ENCODE results near the gene HLA-DQB1. TPM values are rescaled to one million over a fixed set of nuclear protein-coding genes. Genes with fewer than 3 reads are reported as not detected.

Gene HLA-DQB1
- total RNA-seq, 1 donor, result under 0.01 TPM

DNA sequence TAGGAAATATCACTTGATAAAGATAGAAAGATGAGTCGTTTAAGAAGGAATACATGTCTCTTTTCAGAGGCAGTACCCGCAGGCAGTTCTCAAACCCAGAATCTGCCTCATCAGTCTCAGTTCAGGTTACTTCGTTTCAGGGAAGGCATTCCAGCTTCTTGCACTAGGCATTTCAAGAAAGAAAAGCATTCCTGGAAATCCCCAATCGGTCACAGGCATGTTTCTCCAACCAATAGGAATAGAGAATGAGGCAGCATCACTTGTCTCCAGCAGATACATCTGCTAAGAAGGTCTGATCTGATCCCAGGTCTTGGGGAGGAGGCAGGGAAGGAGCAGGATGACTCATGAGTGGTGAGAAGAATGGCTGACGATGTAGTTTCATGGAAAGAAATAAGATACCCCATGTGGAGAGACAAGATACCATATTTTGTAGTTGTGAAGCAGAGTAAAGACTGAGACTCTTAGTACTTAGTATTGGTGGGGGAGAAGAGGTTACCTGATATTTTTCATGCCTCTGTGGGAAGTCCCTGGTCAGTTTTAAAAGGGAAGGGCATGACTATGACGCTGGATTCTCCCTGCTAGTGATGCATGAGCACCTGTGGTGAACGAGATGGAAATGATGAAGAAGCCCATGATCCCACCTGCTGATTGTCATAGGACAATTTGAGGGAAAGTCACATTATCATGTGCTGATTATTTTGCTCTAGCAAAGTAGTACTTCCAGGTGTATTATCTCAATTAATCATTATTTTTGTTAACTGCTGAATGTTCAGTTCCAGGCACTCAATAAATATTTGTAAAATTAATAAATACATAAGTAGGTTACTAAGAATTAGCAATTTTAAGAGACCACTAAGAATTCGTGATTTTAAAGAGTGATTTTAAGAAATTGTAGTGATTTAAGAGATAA is 56.5 kb downstream of the HLA-DQB1 start:
- Histone ChIP-seq H4K20me1 (ENCODE audit: insufficient read depth, low read length) (no peaks in the 10 kb centered on the region), H3K4me3 (ENCODE audit: insufficient read depth, low read length) (no peak overlapping the region), H3K4me2 (ENCODE audit: insufficient read depth, low read length) (peak overlapping the region; percentile 58), H3K36me3 (ENCODE audit: insufficient read depth, low read length) (no peaks in the 10 kb centered on the region), H3K79me2 (ENCODE audit: insufficient read depth, low read length) (no peaks in the 10 kb centered on the region), H3K4me1 (ENCODE audit: insufficient read depth, low read length) (peaks cover 3% of the 10 kb centered on the region), H3K9me3 (ENCODE audit: low read depth, low read length) (no peaks in the 10 kb centered on the region), H3K27me3 (ENCODE audit: insufficient read depth, low read length) (peaks cover 4% of the 10 kb centered on the region), H3K27ac (ENCODE audit: low read depth, low read length) (peak overlapping the region; percentile 41), H2AFZ (ENCODE audit: low read length) (no peak overlapping the region)
- TF ChIP-seq CTCF (IDR thresholded peaks at IDR 0.05; ENCODE audit: extremely low read depth, low read depth, low read length), result no peak
- peak; percentile 65 for DNase-seq (ENCODE audit: insufficient read length, low spot score, missing footprints)

Other genes with a start within 250 kb of the HLA-DQB1 start
- gene HLA-DRA, start 226.8 kb downstream of the HLA-DQB1 start, total RNA-seq, result 5.8 and 50.7 TPM in 2 replicates
- gene HLA-DRB5, start 136.4 kb downstream of the HLA-DQB1 start, total RNA-seq, result not detected in 2 replicates
- gene HLA-DRB1, start 76.8 kb downstream of the HLA-DQB1 start, total RNA-seq, result 1.1 and 19.7 TPM in 2 replicates
- 0.29 TPM in 1 of 2 replicates, not detected in the other for gene HLA-DQA1, start 29.3 kb downstream of the HLA-DQB1 start, total RNA-seq
- not detected in 2 replicates for gene HLA-DQA2, start 74.7 kb upstream of the HLA-DQB1 start, total RNA-seq
- gene HLA-DQB2, start 96.9 kb upstream of the HLA-DQB1 start, total RNA-seq, result not detected in 2 replicates
- 0.36 TPM in 1 of 2 replicates, not detected in the other for gene HLA-DOB, start 150.3 kb upstream of the HLA-DQB1 start, total RNA-seq
- gene TAP2, start 172.1 kb upstream of the HLA-DQB1 start, total RNA-seq, result 12.4 and 20.6 TPM in 2 replicates
- gene PSMB8, start 177.4 kb upstream of the HLA-DQB1 start, total RNA-seq, result 67.3 and 83.4 TPM in 2 replicates
- 42.3 and 43.6 TPM in 2 replicates for gene TAP1, start 187.0 kb upstream of the HLA-DQB1 start, total RNA-seq
- 20.3 and 29.8 TPM in 2 replicates for gene PSMB9, start 187.5 kb upstream of the HLA-DQB1 start, total RNA-seq